Fibroblast of villous mesenchyme (primary cell): ENCODE measurements around the gene MAB21L1. TPM values are rescaled to one million over a fixed set of nuclear protein-coding genes. Genes with fewer than 3 reads are reported as not detected.

Experiments used
- DNase-seq: peaks from one replicate; pipeline ENCODE4 v3.0.0-alpha.2; 2010; ENCODE audit warnings: low read depth
- H3K4me3 ChIP-seq: 2 replicates; pipeline ENCODE4 v1.5.1; 2011; ENCODE audit warnings: low read depth, mild to moderate bottlenecking, low read length
- total RNA-seq: library from RNA; depleted of rRNA; stranded (reverse); fragments of >200 nt; gene quantifications from 2 replicates; pipeline ENCODE4 v1.2.3, GENCODE V29; 2012
- TF ChIP-seq, protein P1 (sequence below): IDR thresholded peaks from 2 replicates; pipeline ENCODE4 v1.5.1; 2012; ENCODE audit warnings: low read depth, mild to moderate bottlenecking, low read length; ENCODE audit not compliant: insufficient read depth

The MAB21L1 gene
- total RNA-seq: under 0.01 and 0.32 TPM in 2 replicates

DNA sequence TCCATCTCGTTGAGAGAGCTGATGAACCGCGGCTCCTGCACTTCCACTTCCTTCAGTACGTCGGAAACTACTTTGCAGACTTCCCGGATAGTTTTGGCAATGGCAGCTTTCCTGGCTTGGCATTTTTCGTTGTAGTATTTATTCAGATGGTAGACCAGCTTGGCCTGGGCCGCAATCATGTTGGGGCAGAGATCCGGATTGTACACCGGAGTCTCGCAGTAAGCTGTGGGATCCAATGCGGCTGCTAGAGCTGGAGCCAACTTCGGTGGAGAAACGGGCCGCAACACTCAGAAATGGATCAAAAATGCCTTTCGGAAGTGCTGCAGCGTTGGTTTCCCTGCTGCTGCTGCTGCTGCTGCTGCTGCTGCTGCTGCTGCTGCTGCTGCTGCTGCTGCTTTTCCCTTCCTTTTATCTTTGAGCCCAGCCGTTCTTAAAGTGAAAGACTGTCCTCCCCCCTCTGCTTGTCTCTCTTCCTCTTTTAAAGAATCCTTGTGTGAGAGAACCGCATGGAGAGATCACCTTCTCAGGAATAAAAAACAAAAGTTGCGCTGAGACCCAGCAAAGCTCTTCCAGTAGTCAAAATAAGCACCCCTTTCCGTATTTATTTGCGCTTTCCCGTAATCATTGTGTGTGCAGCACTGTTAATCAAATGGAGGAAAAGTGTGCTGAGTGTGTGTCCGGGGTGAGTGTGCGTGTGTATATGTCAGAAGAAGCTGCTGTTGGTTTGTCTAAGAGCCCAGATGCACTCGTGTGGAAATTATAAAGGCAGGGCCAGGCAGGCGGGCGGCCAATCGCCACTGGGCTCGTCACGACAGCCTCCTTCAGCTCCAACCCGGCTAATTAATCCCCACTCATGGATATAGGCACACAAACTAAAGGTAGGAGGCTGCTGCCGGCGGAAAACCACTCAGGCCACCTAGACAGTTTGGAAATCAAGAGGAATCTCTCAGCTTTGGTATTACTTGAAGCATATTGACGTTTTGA is at the start of gene MAB21L1:
MAB21L1 (minus strand) TSS at position 730 of the 984 bp plus-strand sequence; CDS start at position 179, 551 bp downstream.
- DNase-seq: no peak

DNA sequence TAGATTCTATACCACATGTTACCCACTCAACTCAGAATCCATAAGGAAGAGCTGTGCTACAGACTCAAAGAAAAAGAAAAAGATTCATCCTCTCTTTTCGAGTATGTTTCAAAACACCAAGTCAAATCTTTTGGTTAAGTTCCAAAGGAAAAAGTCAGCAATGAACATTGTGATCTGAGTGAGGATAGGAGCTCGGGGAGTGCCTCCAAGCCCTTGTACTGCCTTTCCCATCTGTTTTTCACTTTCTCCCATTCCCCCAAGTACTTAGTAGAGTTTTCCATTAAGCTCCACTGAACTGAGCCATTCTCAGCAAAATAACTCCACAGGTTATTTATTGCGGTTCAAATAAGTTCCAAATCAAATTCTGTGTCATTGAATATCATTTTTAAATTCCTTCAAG is 47.7 kb upstream of the MAB21L1 start:
- TF ChIP-seq, protein P1, sequence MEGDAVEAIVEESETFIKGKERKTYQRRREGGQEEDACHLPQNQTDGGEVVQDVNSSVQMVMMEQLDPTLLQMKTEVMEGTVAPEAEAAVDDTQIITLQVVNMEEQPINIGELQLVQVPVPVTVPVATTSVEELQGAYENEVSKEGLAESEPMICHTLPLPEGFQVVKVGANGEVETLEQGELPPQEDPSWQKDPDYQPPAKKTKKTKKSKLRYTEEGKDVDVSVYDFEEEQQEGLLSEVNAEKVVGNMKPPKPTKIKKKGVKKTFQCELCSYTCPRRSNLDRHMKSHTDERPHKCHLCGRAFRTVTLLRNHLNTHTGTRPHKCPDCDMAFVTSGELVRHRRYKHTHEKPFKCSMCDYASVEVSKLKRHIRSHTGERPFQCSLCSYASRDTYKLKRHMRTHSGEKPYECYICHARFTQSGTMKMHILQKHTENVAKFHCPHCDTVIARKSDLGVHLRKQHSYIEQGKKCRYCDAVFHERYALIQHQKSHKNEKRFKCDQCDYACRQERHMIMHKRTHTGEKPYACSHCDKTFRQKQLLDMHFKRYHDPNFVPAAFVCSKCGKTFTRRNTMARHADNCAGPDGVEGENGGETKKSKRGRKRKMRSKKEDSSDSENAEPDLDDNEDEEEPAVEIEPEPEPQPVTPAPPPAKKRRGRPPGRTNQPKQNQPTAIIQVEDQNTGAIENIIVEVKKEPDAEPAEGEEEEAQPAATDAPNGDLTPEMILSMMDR: no peak
- no peak for DNase-seq
- H3K4me3 ChIP-seq: no peak overlapping the region

More for the DNA sequence above, at the start of gene MAB21L1:
- H3K4me3 ChIP-seq: peak within 1 kb of the TSS; percentile 34
- TF ChIP-seq, protein P1: no peak

DNA sequence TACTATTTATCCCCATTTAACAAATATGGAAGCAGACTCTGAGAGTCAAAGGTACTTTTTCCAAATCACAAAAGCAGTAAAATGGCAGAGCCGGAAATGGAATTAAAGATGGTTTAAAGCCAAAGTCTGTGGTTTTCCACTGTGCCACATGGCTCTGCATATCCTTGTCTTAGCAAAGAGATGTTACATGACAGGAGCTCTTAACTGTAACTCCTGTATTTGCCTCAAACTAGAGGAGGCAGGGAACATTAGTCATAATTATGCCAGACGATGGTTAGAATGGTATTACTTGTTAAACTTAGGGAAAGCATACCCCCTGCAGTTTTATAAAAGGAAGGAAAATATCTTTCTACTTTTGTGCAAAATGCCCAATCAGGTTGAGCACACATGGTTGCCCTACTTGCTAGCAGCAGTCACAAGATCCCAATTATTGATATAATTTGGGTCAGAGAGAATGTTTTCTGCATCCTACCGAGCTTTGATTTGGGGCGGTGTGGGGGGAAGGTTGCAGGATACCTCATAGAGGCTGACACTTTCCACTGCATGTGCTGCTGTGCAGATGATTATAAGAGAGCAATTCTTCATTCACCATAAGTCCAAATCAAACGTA is 42.0 kb upstream of the MAB21L1 start:
- H3K4me3 ChIP-seq: no peak overlapping the region
- TF ChIP-seq, protein P1: no peak
- DNase-seq: no peak

DNA sequence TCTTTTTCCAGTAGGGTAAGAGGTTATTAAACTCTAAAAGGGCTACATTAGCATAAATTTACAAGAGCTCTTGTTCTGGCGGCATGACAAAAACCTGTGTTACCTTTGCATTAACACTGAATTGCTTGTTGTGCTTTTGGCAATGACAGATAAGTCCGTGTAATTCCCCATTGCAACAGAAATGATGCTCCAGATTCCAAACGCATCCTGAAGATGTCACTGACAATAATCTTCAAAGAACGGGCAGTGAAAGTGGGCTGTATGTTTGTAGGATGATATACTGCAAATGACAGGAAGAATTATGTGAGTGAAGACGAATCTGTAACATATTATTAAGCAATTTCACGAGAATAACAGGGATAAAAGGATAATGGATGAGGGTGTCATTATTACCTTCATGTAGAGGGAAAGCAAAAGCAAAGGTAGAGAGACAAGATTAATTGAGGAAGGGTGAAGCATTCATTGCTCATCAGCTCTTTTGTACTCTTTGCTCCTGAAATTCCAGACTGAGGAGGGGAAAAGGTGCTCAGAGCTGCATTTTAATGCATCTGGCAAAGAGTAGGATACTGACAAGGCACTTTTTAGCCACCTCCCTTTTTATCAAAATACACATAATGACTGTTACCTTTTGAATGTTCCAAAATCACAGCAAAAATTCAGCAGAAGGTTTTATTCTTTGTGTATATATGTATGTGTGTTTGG is 38.5 kb upstream of the MAB21L1 start:
- no peak overlapping the region for H3K4me3 ChIP-seq
- TF ChIP-seq, protein P1: no peak
- no peak for DNase-seq

DNA sequence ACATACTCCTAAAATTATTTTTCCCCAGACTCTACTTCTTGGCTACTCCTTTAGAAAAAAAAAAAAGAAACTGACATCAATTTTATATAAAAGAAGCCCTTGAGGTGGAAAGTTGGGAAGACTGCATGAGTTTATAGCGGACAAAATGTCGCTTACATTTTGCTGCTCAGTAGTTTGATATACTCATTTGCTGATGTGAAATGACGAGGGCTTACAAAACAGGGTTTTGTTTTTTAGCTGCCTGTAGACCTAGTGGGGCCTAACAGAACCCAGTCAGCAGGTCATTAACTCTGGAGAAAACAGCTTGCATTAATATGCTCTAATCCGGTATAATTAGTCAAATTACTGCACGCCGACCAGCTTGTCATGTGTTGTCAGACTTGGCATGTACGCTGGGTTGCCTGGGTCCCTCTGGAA is 37.6 kb upstream of the MAB21L1 start:
- DNase-seq: no peak
- TF ChIP-seq, protein P1: no peak
- H3K4me3 ChIP-seq: no peak overlapping the region

DNA sequence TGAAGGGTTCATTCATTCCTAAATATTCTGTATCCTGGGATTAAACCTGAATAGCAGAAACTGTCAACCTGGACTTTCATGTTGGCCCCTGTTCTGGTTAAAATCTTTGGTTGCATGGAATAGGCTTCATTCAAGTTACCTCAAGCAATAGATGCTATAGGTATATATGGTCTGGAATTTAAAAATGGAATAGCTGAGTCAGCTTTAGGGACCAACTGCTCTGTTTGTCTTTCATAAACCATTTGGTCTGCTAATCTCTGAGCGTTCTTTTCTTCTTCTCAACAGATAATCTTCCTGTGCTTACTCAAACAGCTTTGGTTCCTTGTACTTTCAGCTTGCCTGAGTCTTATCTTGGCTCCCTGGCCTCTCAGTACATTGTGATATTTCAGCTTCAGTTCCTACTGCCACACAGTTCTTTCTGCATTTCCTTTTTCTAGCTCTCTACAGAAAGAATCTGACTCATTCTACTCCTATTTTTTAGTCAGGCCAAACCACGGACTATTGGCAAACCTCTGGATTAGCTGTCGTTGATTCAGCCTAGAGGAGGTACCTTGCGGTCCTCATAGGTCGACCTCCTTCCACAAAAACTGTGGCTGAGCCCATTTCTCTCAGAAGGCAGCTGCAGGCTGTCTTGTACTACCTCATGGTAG is 35.9 kb upstream of the MAB21L1 start:
- peak; percentile 47 for DNase-seq
- TF ChIP-seq, protein P1: no peak
- no peak overlapping the region for H3K4me3 ChIP-seq
